ENCODE data around the gene PAGR1.
"Not testable (repeated sequence)": the region's sequence is repeated elsewhere in the genome, so short reads cannot be mapped to it uniquely, and the experiment has no call there.

PAGR1 gene

GRCh38 chr16:29815793-29816693 is at the start of gene PAGR1:
Gene PAGR1 (plus strand): TSS chr16:29816152. CDS start chr16:29816526, 374 bp downstream.
- DNase-seq (ENCODE audit: low read depth, low spot score) = peak; percentile 99
- peak within 1 kb of the TSS; percentile 72 for H3K27ac ChIP-seq

- no peak for DNase-seq (ENCODE audit: low read depth, low spot score)
- no peak overlapping the region for H3K27ac ChIP-seq
These were observed 49.4 kb upstream of the PAGR1 start for GRCh38 chr16:29766571-29766970.

GRCh38 chr16:29767062-29767461 is 48.9 kb upstream of the PAGR1 start:
- DNase-seq (ENCODE audit: low read depth, low spot score) = no peak
- H3K27ac ChIP-seq = no peak overlapping the region

- DNase-seq (ENCODE audit: low read depth, low spot score) = no peak
- no peak overlapping the region for H3K27ac ChIP-seq
These were observed 46.4 kb upstream of the PAGR1 start for GRCh38 chr16:29769507-29769906.

- H3K27ac ChIP-seq = no peak overlapping the region
- DNase-seq (ENCODE audit: low read depth, low spot score) = no peak
These were observed 45.6 kb upstream of the PAGR1 start for GRCh38 chr16:29770250-29770929.

- not testable (repeated sequence) for H3K27ac ChIP-seq; DNase-seq (ENCODE audit: low read depth, low spot score)
These were observed 43.6 kb upstream of the PAGR1 start for GRCh38 chr16:29772330-29772729.

GRCh38 chr16:29774730-29775129 is 41.2 kb upstream of the PAGR1 start:
- no peak for DNase-seq (ENCODE audit: low read depth, low spot score)
- no peak overlapping the region for H3K27ac ChIP-seq

GRCh38 chr16:29775742-29776408 is 40.1 kb upstream of the PAGR1 start:
- DNase-seq (ENCODE audit: low read depth, low spot score) = no peak
- H3K27ac ChIP-seq = no peak overlapping the region

- no peak within 1 kb of the TSS for H3K27ac ChIP-seq
- no peak for DNase-seq (ENCODE audit: low read depth, low spot score)
These were observed 38.2 kb upstream of the PAGR1 start, which contains the start of gene ZG16 for GRCh38 chr16:29777576-29778350. Gene ZG16 (plus strand): TSS chr16:29778256. CDS start chr16:29779267, 1,011 bp downstream.

- H3K27ac ChIP-seq = no peak overlapping the region
- no peak for DNase-seq (ENCODE audit: low read depth, low spot score)
These were observed 36.5 kb upstream of the PAGR1 start for GRCh38 chr16:29779474-29779873.

- not testable (repeated sequence) for H3K27ac ChIP-seq; DNase-seq (ENCODE audit: low read depth, low spot score)
These were observed 32.6 kb upstream of the PAGR1 start for GRCh38 chr16:29783094-29783953.

GRCh38 chr16:29784157-29784556 is 31.8 kb upstream of the PAGR1 start:
- no peak for DNase-seq (ENCODE audit: low read depth, low spot score)
- H3K27ac ChIP-seq = no peak overlapping the region

- DNase-seq (ENCODE audit: low read depth, low spot score) = no peak
- no peak overlapping the region for H3K27ac ChIP-seq
These were observed 31.0 kb upstream of the PAGR1 start for GRCh38 chr16:29784901-29785500.

- not testable (repeated sequence) for DNase-seq (ENCODE audit: low read depth, low spot score); H3K27ac ChIP-seq
These were observed 28.8 kb upstream of the PAGR1 start for GRCh38 chr16:29787155-29787554.

GRCh38 chr16:29789775-29790182 is 26.2 kb upstream of the PAGR1 start:
- no peak for DNase-seq (ENCODE audit: low read depth, low spot score)
- H3K27ac ChIP-seq = peak overlapping the region; percentile 44

- peak; percentile 93 for DNase-seq (ENCODE audit: low read depth, low spot score)
- H3K27ac ChIP-seq = peak within 1 kb of the TSS; percentile 44
These were observed 25.6 kb upstream of the PAGR1 start, which contains the start of gene KIF22 for GRCh38 chr16:29790183-29790948. Gene KIF22 (plus strand): TSS chr16:29790751. CDS start chr16:29790760, 9 bp downstream.

GRCh38 chr16:29790949-29791844 is 24.8 kb upstream of the PAGR1 start:
- H3K27ac ChIP-seq = peak overlapping the region; percentile 24
- DNase-seq (ENCODE audit: low read depth, low spot score) = no peak

Measured in epithelial cell of prostate (primary cell).